Ammon's horn (tissue), 1 donor: ENCODE results near the gene GSDME.
"Not testable (repeated sequence)": the region's sequence is repeated elsewhere in the genome, so short reads cannot be mapped to it uniquely, and the experiment has no call there.

ENCODE experiments used
- DNase-seq: peaks from one replicate; pipeline ENCODE4 v3.0.0-alpha.2; 2016; ENCODE audit warnings: low spot score

Gene GSDME

GRCh38 chr7:24741679-24742505 is 15.4 kb downstream of the GSDME start:
- DNase-seq, result no peak

DNA sequence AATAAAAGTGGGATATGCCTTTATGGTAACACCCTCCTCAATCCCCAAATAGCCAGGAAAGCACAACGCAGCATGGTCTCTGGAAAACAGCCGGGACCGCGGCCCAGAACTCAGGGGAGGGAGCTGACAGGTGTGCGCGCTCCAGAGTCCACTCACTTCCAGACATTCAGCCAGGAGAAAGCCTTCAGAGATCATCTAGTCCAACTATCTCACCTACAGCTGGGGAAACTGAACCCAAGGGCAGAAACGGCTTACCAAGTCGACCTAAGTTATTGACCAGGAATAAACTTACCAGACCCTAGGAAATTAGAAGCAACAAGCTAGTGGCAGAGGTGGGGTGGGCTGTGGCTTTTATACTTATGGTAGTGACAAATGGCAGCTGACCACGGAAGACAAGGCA is 16.4 kb downstream of the GSDME start:
- DNase-seq, result no peak

- DNase-seq, result no peak
Measured at GRCh38 chr7:24739306-24739705, 18.0 kb downstream of the GSDME start.

DNA sequence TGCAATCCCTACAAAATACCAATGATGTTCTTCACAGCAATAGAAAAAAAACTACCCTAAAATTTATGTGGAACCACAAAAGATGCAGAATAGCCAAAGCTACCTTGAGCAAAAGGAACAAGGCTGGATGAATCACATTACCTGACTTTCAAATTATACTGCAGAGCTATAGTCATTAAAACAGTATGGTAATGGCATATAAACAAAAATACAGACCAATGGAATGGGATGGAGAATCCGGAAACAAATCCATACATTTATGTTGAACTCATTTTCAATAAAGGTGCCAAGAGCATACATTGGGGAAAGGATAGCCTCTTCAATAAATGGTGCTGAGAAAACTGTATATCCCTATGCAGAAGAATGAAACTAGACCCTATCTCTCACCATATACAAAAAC is 18.7 kb downstream of the GSDME start:
- no peak for DNase-seq

DNA sequence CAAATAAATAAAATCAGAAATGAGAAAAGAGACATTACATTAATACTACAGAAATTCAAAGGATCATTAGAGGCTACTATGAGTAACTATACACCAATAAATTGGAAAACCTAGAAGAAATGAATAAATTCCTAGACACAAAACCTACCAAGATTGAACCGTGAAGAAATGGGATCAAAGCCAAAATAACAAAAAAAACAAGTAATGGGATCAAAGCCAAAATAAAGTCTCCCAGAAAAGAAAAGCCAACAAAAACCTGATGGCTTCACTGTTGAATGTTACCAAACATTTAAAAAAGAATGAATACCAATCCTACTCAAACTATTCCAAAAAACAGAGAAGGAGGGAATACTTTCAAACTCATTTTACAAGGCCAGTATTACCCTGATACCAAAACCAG is 20.0 kb downstream of the GSDME start:
- DNase-seq, result no peak

DNA sequence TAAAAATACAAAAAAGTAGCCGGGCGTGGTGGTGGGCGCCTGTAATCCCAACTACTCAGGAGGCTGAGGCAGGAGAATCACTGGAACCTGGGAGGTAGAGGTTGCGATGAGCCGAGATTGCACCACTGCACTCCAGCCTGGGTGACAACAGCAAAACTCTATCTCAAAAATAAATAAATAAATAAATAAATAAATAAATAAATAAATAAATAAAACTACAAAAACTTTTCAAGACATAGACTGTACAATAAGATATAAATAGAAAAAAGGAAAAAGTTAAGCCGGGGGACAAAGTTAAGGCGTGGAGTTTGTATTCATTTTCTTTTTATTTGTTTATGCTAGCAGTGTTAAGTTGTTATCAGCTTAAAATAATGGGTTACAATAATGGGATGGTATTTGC is 21.7 kb downstream of the GSDME start:
- DNase-seq, result not testable (repeated sequence)

GRCh38 chr7:24734306-24734705 is 23.0 kb downstream of the GSDME start:
- no peak for DNase-seq

GRCh38 chr7:24733414-24734060 is 23.7 kb downstream of the GSDME start:
- DNase-seq, result no peak

DNA sequence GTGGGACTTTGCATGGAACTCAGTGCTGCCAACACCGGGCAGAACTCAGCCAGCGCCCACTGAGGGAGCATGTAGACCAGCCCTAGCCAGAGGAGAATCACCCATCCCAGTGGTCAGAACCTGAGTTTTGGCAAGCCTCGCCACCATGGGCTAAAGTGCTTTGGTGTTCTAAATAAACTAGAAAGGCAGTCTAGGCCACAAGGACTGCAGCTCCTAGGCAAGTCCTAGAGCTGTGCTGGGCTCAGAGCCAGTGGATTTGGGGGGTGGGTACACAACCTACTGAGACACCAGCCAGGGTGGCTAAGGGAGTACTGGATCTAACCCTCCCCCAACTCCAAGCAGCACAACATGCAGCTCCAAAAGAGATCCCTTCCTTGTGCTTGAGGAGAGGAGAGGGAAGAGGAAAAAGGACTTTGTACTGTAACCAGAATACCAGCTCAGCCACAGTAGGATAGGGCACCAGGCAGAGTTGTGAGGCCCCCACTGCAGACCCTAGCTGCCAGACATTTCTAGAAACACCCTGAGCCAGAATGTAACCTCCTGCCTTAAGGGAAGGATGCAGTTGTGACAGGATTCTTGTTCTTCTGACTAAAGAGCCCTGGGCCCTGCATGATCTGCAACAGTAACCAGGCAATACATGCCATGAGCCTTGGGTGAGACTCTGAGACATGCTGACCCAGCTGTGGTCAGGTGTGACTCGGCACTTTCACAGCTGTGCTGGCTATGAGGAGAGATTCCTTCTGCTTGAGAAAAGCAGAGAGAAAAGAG is 24.4 kb downstream of the GSDME start:
- DNase-seq, result no peak

GRCh38 chr7:24731313-24731712 is 26.0 kb downstream of the GSDME start:
- no peak for DNase-seq

GRCh38 chr7:24730018-24730369 is 27.3 kb downstream of the GSDME start:
- no peak for DNase-seq

- no peak for DNase-seq
Measured at GRCh38 chr7:24729365-24730017, 27.8 kb downstream of the GSDME start.

DNA sequence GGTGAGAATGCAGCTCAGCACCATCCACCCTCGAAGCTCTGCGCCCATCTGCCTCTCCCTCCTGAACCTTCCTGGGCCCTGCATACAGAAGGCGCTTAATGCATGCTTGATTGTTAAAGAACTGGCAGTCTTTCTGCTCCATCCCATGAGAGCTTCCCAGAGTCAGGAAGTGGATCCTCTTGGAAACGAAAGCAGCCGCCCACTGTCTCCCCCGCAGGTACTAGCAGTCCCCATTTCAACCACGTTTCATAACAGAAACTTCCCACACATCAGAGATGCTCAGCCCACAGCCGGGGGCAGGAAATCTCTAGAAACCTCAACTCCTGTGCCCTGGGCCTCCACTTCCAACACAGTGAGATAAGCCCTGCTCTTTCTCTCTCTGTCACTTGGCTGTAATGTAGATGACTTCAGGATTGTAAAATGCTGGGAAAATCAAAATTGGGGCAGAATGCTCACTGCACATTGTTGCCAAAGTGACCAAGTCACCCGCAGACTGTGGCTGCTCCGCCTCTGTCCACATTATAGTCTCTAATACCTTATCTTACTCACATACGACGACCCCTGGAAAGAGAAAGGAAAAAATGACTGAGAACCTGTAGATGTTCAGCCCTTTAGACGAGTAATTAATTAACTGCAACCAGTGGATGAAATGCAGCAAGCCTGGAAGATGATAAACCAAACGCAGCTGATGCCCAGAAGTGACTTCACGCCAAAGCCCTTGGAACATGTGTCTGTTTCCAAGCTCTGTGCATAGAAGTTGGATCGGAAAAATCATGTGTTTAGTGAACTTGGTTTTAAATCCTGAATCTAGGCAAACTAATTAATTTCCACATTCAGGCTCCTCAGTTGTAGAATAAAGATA is 28.5 kb downstream of the GSDME start:
- no peak for DNase-seq

DNA sequence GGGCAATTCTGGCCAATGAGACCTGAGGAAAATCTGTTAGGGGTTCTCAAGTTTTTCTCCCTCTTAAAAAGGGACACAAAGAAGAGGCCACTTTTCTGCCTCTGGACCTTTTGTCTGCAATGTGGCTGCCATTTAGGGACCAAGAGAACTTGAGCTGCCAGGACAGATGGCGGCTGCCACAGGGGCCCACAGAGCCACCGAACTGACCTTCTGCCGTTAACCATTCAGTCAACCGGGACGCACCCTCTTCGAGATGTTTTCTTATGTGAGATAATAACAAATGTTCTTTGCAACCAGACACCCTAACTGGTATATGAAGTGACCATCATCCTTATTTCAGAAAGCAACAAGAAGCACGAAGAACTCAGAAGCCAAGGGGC is 29.2 kb downstream of the GSDME start:
- DNase-seq, result no peak

- no peak for DNase-seq
Measured at GRCh38 chr7:24727154-24728120, 29.8 kb downstream of the GSDME start.

DNA sequence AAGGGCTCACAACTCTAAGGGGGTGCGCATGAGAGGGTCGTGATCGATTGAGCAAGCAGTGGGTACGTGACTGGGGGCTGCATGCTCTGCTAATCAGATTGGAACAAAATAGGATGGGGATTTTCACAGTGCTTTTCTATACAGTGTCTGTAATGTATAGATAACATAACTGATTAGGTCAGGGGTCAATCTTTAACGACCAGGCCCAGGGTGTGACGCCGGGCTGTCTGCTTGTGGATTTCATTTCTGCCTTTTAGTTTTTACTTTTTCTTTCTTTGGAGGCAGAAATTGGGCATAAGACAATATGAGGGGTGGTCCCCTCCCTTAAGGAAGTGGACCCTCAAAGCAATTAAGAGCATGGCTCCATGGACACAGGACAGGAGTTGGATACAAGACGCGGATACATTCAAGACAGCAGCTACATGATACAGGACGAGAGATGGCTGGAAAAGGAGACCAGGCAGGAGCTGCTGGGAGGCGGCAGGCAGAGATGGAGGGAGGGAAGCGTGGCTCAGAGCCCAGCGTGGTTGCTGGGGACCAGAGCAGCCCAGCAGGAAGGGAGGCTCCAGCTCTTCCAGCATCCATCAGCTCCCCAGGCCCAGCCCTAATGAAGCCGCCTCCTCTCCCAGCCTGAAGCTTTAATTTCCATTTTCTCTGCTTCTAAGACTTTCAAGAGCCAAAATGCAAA is 31.6 kb downstream of the GSDME start:
- peak; percentile 74 for DNase-seq

DNA sequence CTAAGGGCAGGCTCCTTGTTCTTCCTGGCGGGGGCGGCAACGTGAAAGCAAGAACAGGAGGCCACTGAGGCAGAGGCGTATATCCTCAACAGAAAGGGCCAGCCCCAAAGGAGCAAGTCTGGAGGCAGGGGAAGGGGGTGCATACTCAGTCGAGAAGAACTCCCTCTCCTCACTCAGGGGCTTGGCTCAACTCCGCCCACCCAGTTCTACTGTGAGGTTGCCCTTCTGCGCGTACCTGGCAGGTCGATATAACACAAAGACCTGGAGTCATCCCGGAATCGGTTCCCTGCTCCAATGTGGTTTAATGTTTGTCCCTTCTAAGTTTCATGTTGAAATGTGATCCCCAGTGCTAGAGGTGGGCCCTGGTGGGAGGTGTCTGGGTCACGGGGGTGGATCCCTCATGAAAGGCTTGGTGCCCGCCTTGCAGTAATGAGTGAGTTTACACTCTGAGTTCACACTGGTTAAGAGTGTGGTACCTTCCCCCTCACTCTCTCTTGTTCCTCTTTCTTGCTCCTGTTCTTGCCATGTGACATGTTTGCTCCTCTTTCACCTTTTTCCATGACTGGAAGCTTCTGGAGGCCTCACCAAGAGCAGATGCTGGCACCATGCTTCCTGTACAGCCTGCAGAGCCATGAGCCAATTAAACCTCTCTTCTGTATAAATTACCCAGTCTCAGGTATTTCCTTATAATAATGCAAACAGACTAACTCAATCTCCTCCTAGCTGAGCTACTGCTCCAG is 32.6 kb downstream of the GSDME start:
- DNase-seq, result no peak

- no peak for DNase-seq
Measured at GRCh38 chr7:24723178-24723530, 34.1 kb downstream of the GSDME start.
